ENCODE measurements around the gene RSRP1. TPM values are rescaled to one million over a fixed set of nuclear protein-coding genes. Genes with fewer than 3 reads are reported as not detected.

Gene RSRP1
- total RNA-seq, result 71.1 and 76.7 TPM in 2 replicates

GRCh38 chr1:25247024-25247828 is at the start of gene RSRP1:
TSS of gene RSRP1 (minus strand) at chr1:25247454. CDS start at chr1:25246963, 491 bp downstream.

GRCh38 chr1:25272238-25272637 is 25.0 kb upstream of the RSRP1 start, which contains the start of gene RHD:
TSS of gene RHD (plus strand) at chr1:25272509. CDS start at chr1:25272548, 39 bp downstream.

GRCh38 chr1:25232027-25232865 is 15.0 kb downstream of the RSRP1 start, which contains the start of gene SYF2:
TSS of gene SYF2 (minus strand) at chr1:25232502. CDS start at chr1:25232467, 35 bp downstream.

Other genes with a start within 250 kb of the RSRP1 start
- 34.5 and 42.6 TPM in 2 replicates for gene SYF2, start 15.0 kb downstream of the RSRP1 start, total RNA-seq
- gene RHD, start 25.1 kb upstream of the RSRP1 start, total RNA-seq, result not detected in 2 replicates
- gene TMEM50A, start 90.9 kb upstream of the RSRP1 start, total RNA-seq, result 78.0 and 95.2 TPM in 2 replicates
- 0.48 and 3.6 TPM in 2 replicates for gene RHCE, start 173.4 kb upstream of the RSRP1 start, total RNA-seq
- gene MACO1, start 183.4 kb upstream of the RSRP1 start, total RNA-seq, result 16.4 and 16.6 TPM in 2 replicates

All from tracheal epithelial cell (primary cell).